NCI-H226 (cell line): ENCODE measurements around the gene BABAM2.

Experiments
- DNase-seq: peaks from one replicate; pipeline ENCODE4 v3.0.0-alpha.2; 2015

Gene BABAM2

GRCh38 chr2:28293416-28293815, 402.9 kb downstream of the BABAM2 start:
- no peak for DNase-seq

DNA sequence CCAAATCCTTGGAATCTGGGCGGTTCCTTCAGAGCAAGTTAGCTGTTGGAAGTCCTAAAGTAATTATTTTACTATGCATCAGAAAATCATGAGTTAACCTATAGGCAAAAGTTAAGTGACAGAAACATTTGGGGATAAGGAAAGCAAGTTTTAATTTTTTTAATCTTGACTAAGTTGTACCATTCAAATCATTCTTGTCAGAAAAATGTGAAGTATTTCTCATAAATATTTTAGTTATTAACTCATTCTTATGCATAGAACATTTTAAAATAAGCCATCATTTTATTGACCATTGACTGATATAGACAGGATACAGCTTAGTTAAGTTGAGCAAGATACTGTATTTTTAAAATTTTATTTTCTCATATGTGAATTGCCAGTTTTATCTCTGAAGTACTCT, 403.9 kb downstream of the BABAM2 start:
- no peak for DNase-seq

GRCh38 chr2:28296243-28296642, 405.7 kb downstream of the BABAM2 start:
- peak; percentile 32 for DNase-seq

GRCh38 chr2:28296904-28297303, 406.4 kb downstream of the BABAM2 start:
- DNase-seq = no peak

DNA sequence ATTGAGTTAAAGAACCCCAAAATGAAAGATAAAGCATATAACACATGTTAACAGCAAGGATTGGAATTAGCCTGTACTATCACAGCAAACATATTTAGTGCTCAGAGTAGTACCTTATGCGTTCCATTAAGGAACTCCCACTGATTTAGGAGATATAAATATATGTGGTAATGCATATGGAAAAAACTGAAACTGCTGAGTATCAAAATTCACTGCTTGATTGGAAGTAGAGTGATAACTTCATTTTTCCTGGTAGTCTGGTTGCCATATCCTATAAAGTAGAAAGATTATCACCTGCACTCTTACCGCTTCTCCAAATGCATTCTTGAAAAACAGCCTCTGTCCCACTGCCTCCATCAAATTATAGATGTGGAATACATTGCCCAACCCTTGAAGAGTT, 407.0 kb downstream of the BABAM2 start:
- DNase-seq = no peak

GRCh38 chr2:28298406-28298805, 407.9 kb downstream of the BABAM2 start:
- DNase-seq = no peak

- DNase-seq = no peak
These were observed 410.2 kb downstream of the BABAM2 start for GRCh38 chr2:28300485-28301341.

GRCh38 chr2:28305202-28305601, 414.7 kb downstream of the BABAM2 start:
- DNase-seq = no peak

DNA sequence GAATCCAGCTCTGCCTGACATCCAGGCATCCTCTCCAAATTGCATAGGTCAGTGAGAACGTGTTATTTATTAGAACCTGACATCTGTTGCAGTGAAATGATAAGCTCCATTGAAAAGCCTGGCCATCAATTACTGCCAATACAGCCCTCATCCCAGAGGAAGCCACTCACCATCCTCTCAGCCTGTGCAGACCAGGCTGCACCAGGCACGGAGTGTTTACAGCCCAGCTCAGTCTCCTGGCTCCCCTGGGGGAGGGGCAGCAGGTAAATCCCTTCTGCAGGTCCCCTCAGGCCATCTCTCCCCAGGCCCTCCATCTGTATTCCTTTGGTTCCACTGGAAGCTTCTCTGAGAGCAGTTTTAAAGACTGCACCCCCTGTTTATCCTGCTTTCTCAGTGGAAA, 419.6 kb downstream of the BABAM2 start:
- no peak for DNase-seq

GRCh38 chr2:28311660-28312249, 421.2 kb downstream of the BABAM2 start:
- no peak for DNase-seq

DNA sequence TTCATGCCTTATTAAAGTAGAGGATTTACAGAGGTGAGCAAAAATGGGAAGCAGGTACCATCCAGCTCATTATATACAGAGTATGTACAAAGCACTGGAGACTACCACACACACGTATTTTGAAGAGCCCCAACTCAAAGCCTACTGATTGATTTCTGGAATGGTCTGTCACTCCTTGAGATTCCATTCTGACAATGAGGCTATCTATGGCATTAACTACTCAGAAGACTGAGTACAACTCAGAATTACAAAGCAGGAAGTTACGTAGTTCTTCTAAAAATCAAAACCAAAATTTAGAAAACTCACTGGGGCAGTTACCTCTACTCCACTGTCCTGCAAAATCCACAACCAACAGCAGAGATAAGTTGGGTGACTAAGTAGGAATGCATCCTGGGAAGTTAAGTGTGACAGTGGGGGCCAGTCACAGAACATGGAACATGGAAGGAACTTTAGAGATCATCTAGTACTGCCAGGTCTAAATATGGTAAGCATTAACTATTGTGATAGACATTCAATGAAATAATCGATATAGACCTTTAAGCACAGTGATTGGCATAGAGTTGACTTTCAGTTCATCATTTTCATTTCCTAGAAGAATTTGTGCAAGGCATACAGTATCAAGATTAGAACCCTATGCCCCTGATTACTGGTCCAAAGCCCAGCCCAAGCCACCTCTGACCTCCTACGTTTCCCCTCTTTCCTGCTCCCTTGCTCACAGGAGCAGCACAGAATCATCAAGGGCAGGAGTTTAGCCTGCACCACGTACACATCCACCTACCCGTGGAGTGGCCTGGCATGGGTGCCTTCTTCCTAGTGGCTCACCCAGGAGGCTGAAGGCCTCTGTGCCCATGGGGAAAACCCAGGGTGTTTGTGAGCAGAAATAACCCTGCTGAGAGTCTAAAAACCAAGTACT, 422.0 kb downstream of the BABAM2 start:
- no peak for DNase-seq

GRCh38 chr2:28313220-28313784, 422.8 kb downstream of the BABAM2 start:
- no peak for DNase-seq

- no peak for DNase-seq
These were observed 424.4 kb downstream of the BABAM2 start for GRCh38 chr2:28314968-28315367.

DNA sequence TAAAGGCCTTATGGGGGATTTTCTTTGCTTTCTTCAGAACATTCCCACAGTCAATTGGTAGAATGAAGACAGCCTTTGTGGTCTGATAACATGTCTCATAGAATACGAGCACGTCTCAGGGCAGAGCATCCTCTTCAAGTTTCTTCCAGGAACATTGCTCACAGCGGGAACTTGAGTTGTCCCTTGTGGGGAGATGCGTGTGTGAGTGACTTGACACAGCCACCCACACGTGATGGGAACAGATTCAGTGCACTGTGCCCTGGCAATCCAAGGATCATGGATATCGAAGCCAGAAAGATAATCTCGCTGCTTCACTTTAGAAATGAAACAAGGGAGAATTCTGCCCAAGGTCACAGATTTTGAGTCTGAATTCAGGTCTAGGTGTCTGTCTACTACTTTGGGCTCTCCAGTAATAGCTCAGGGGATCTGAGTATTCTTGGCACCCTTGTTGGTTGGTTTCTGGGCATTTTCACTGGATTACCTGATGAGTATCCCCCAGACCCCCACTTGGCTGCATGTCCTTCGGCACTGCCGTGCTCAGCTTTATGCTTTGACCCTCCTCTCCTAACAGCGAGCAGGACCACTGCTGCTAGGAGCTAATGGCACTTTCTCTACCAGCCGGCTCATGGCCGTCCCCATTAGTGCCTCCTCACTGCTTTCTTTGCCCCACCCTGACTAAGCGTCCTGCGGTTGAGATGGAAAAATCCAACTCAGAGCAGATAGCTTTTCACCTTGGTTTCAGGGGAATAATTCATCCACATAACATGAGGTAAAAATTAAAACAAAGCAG, 426.2 kb downstream of the BABAM2 start:
- no peak for DNase-seq

DNA sequence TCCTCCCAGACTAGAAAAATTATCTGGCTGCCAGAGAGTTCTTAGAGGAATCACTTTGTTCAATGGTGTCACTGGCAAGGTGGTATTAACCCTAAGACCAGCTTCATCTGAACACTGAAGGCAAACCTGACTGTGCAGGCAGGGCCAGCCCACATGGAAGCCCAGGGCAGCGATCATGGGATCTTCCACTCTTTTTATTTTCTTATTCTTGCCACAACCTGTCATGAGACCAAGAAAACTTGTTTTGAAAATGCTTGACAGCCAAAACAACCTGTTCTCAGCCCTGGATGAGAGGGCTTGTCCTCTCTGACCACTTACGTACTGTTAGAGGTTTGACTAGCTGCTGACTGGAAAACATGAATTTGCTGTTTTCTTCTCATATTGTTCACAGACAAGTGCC, 426.9 kb downstream of the BABAM2 start:
- DNase-seq = no peak

DNA sequence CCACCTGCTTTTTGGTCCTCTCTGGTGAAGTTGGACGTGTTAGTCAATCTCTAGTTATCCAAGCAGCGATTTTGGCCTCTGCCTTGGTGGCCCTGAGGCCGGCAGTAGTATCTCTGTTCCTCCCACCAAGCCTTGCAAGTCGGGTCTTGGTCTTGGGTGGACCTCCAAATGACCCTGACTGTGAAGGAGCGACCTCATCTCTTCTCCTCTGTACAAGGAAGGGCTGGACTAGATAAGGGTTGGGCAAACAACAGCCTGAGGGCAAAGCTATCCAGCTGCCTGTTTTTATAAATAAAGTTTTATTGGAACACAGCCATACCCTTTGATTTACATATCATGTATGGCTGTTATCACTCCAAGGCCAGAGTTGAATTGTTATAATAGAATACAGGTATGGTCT, 427.5 kb downstream of the BABAM2 start:
- DNase-seq = peak; percentile 31

DNA sequence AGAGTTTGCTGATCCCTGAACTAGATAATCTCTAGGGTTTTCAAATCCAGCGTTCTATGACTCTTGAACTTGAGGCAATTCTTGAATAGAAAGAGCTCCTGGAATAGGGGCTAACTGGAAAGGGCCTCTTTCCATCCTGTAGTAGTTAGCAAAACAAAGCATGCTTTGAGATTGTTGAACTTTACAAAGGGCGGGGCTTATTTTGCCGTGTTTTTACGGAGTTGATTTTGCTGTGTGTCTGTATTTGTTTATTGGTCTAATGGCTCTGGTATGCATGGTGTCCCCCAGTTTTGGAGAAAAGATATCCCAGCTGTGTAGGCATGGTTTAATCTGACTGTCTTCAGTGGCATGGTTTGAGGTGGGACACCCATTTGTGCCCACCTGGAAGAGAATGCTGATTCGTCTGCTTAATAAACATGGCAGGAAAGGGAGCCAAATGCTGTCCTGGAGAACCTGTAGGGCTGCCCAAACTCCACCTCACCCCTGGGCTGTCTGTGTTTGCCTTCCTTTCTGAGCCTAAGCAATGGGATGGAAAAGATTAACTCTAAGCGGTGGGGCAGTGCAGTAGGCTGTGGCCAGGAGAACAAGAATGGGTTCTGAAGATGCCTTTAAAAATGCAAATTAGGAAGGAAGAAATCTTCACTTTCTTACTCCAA, 428.1 kb downstream of the BABAM2 start:
- no peak for DNase-seq

GRCh38 chr2:28319118-28320008, 428.8 kb downstream of the BABAM2 start:
- no peak for DNase-seq

GRCh38 chr2:28320009-28320365, 429.5 kb downstream of the BABAM2 start:
- DNase-seq = no peak

- no peak for DNase-seq
These were observed 429.8 kb downstream of the BABAM2 start for GRCh38 chr2:28320371-28320770.

GRCh38 chr2:28321426-28321825, 430.9 kb downstream of the BABAM2 start:
- DNase-seq = no peak
